ENCODE measurements around the gene PTDSS2.

- TF ChIP-seq TAF1 (IDR thresholded peaks at IDR 0.05; ENCODE audit: borderline replicate concordance, low read depth, low read length) (no peak), POLR2AphosphoS5 (IDR thresholded peaks at IDR 0.05; ENCODE audit: low read depth, low read length) (no peak), POLR2A (IDR thresholded peaks at IDR 0.05; ENCODE audit: low read depth, low read length) (no peak)
These were observed 15.6 kb upstream of the PTDSS2 start for GRCh38 chr11:434496-434895.

Data from GM12892 (cell line).